NCI-H2196 (cell line): ENCODE data around the gene PAX4.

Source experiments
- DNase-seq: peaks from one replicate; lab custom pipeline; 2025; ENCODE audit not compliant: unreplicated experiment; lab: John Stamatoyannopoulos, UW

Gene PAX4

DNA sequence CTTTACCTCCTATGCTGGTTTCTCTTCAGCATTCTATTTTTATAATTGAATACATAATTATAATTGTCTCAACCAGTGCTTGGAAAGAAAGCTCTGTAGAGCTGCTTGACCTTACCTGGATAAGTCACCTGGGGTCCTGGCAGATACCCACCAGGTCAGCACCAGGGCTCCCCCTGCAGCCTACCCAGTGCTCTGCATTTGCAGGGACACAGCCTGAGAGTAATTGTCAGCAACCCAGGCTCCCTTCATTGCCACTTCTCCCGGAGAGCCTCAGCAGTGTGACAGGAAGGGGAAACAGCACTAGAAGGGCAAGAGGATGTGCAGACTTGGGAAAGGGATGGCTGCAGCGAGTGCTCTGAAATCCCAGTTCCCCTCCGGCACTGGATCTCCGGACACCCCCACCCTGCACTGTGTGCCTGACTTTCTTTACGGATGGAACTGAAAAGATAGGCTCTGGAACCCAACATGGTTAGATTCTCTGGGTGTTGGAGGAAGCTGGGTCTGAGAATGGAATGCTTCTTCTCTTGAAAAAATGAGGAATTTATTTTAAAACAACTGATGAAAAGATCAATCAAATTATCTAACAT, 11.4 kb upstream of the PAX4 start:
- DNase-seq, result no peak

DNA sequence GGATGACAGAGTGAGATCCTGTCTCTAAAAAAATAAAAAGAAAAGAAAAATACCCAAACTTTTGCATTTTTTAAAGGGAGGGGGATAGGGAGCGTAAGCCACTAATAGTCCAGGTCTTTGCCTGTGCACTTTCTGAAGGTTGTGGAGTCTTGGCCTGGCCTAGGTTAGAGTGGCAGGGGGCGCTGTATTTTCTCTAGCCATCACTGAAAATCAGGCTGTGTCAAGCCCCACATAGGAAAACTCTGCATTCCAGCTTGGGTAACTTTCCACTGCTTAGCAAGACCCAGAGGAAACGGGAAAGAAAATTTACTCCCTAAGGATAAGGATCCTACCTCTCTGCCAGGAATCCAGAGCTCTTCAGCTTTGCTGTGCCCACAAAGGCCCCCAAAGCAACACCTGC, 10.5 kb upstream of the PAX4 start:
- no peak for DNase-seq

DNA sequence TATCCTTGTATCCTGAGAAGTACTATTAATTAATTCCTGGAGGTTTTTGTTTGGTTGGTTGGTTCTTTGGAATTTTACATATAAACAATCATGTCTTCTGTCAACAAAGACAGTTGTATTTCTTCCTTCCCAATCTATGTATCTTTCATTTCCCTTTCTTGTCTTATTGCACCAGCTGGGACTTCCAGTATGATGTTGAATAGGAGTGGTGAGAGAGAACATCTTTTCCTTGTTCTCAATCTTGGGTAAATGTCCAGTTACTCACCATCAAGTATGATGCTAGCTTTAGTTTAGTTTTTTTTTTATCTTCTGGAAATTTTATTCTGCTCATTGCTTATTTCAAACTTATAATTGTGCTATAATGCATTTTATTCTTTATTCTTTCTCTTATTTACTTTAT, 7.4 kb upstream of the PAX4 start:
- no peak for DNase-seq

DNA sequence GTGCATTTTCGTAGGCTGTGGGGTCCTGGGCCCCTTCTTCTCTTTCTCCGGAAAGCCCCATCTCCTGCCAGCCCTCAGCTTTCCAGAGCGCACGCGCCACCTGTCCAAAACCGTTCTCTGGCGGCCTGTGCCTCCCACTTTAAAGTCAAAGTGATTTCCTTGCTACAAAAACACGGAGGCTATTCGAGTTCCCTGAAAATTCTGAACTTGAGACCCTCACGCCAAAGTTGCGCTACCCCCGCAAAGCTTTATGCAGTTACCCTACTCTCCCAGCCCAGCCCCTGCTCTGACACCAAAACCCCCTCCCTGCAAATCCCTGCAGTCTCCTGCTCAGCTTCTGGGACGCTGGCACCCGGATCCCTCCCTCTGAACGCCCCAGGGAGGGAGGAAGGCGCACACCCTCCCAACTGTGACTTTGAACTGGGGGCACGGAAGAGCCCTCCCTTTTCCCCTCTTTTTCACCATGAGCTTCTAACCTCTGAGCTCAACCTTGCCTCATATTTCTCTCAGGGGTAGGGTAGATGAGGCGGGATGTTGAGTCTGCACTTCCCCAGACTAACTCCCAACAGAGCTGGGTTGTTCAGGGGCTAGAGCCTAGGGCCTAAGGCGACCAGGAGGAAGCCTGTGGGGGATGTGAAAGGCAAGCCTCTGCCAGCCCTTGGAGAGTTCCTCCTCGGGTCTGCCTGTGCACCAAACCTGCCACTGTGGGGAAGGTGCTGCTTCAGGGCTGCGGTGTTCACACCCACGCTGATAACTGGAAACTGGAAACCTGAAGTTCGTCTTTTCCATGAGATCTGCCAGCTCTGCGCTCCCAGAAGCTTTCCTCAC, 2.7 kb upstream of the PAX4 start:
- DNase-seq, result no peak

DNA sequence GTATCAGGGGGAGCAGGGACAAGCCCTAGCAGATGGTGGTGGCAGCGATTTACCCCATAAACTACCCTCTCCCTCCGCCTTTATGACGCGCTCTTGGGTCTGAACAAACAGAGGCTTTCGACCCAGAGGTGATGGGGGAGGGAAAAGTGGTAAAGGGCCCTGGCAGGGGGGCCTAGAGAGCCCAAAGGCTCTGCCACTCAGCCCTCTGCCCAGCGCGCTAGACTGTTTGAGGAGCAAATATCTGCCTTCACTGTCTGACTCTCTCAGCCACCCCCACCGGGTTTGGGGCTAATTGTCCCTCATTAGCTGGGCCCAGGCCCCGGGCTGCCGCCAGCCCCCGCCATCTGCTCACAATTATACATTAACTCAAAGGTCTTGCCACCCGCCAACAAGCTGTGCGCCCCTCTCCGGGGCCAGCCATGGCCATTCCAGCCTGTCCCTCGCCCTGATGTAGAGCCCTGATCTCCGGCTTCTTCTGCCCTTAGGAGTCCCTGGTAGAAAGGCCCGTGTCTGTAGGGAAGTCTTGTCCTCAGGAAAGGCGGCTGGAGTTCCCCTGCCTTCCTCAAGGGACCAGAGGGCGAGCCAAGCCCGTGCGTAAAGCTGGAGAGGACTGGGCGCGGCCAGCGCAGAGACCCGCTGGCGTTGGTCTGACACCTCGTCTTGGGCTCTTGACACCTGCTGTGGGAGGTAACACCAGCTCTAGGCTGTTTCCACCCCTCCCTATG, 1.9 kb upstream of the PAX4 start:
- DNase-seq, result no peak

DNA sequence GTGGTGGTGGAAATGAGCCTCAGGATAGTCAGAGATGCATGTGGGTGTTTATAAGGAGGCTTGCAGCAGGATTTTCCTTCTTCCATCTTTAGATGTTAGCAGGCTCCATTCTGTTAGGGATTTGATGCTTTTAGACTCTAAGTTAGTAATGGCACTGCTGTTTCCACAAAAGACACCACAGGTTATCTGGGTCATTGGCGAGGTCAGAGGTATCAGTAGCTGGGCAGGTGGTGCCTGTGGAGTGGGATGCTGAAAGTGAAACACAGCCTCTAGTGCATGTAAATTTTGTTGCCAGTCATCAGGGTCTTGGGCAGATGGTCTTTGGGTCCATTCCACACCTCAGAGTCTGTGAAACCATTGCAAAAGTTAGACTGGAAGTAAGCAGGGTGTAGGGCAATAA, 833 bp upstream of the PAX4 start:
- no peak for DNase-seq

DNA sequence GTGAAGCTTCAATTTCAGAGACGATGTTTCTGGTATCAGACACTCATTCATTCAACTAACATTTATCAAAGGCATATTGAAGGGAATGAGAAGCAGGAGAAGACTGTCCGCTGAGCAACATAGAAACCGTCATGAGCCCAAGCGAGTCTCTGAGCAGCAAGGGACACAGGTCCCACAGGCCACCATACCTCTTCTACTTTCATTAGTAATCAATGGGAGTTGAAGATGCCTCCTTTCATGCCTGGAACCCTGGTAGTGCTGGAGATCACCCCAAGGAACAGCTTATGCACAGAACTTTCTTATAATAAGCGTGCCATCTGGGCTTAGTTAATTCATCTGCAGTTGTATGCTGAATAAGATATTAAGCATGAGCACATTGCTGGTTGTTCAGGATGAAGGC, 1.2 kb downstream of the PAX4 start:
- no peak for DNase-seq

DNA sequence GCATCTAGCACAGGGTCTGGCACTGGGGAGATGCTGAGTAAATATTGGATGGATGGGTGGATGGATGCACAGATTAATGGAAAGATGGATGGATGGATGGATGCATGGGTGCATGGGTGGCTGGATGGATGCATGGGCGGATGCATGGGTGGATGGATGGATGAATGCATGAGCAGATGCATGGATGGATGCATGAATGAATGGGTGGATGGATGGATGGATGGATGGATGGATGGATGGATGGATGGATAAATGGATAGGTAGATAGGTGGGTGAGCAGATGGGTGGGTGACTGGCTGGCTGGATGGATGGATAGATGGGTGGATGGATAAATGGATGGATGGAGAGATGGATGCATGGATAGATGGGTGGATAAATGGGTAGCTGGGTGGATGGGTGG, 5.7 kb downstream of the PAX4 start:
- DNase-seq, result no peak

DNA sequence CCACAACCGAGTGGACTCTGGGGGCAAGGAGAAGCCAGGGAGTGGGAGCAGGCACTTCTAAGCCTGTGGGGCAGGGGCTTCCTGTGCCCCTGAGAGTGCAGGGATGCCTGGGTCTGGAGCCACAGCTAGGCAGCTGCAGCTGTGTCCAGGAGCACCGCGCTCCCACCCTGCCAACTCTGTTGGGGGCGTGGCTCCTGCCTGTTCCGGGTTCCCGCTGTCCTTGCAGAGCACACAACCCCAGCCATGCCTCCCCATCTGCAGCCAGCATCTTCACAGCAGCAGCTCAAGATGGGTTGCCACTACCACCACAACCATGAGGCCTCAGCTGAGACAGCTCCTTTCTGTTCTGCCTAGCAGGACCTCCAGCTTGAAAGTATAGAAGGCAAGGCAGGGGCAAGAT, 8.6 kb downstream of the PAX4 start:
- DNase-seq, result no peak

DNA sequence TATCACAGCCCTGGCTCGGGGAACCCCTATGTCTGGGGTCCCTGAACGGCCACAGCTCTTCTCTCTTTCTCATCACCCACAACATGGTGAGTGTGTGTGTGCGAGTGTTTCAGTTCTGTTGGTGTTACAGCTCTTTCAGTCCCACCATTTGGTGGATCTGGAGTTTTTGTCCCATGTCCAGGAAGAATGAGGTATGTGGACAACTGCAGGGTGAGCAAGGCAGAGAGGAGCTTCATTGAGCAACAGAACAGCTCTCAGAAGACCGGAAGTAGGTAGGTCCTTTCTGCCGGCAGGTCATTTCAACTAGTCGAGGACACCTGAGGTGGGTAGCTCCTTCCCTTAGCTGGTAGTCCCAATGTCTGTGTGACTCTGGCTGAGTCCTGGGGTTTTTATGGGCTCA, 9.5 kb downstream of the PAX4 start:
- DNase-seq, result no peak

DNA sequence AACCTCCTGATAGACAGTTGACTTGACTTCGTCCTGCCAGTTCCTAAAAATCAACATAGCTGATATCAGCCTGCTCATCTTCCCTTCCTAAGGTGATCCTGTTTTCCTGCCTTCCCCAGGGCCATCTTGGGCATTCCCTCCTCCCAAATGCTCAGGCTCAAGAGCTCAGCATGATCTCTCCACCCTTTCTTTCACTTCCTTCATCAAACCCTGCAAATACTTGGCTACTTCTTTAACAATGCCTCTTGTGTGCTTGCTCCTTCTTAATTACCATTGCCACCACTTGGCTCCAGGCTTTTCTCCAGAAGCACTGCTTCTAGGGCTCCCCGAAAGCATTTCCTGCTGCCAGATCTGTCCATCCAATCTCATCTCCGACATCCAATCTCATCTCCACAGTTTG, 17.1 kb downstream of the PAX4 start:
- DNase-seq, result no peak

DNA sequence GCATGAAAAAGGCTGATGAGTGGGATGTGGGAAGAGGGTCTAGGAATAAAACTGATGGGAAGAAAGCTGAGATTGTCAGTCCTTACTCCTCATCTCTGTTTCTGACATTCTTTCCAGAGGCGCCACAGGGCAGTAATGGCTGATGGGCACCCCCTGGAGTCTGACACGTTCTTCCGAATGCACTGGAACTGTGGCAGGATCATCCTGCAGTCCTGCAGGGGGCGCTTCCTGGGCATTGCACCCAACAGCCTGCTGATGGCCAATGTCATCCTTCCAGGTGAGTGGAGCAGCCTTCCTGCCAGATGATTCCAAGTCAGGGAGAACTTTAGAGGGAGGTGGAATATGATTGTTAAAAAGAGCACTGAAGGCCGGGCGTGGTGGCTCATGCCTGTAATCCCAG, 19.6 kb downstream of the PAX4 start:
- no peak for DNase-seq

DNA sequence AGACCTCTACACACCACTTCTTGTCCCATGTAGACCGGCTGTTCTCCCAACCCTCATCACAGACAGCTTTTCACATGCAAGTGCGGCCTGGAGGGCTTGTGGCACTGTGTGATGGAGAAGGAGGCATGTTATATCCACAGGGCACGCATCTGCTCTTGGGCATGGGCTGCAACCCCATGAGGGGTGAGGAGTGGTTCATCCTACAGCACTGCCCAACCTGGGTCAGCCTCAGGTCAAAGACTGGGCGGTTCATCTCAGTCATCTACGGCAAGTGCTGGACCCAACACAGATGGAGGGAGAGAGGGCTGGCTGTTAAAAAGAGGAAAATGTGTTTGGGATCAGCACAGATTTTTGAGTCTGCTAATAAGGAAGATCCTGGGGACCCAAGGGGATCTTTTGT, 22.2 kb downstream of the PAX4 start:
- no peak for DNase-seq

DNA sequence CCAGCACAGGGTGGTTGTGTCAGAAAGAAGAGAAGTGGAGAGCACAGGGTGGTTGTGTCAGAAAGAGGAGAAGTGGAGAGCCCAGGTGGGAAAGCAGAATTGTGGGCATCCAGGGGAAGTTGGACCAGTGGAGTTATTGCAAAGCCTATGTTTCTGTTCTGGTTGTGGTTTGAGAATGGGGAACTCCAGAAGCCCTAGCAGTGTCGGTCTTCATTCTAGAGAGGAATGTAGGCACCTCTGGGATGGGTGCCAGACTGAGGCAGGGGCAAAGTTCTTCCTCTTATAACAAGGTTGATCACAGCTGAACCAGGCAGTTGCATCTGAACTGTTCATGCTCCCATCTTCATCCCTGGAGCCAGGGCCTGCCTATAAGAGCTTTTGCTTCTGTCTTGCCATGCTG, 23.5 kb downstream of the PAX4 start:
- DNase-seq, result no peak

DNA sequence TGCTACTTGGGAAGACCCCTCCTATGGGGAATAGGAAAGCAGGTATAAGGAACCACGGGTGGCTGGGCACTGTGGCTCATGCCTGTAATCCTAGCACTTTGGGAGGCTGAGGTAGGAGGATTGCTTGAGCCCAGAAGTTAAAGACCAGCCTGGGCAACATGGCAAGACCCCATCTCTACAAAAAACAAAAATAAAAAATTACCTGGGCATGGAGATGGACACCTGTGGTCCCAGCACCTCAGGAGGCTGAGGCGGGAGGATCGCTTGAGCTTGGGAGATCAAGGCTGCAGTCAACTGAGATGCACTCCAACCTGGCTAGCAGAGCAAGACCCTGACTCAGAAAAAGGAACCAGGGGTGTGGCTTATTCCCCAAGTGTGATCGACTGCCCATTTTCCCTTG, 25.4 kb downstream of the PAX4 start:
- no peak for DNase-seq

DNA sequence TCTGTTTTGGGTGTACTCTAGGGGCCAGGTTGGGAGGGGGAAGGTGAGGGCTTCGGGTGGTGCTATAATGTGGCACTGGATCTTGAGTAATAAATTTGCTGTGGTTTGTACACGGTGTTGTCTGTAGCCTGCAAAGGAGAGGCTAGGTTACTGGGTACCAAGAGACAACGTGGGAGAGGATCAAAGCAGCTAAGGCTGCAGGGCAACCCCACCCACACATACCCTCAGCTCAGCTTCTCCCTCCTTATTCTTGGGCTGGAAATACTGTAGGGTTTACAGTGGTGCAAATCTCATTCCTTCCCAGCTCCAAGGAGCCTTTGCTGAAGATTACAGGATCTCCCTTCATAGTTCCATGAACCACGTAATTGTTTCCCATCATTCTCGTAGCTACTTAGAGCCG, 26.4 kb downstream of the PAX4 start:
- DNase-seq, result no peak

DNA sequence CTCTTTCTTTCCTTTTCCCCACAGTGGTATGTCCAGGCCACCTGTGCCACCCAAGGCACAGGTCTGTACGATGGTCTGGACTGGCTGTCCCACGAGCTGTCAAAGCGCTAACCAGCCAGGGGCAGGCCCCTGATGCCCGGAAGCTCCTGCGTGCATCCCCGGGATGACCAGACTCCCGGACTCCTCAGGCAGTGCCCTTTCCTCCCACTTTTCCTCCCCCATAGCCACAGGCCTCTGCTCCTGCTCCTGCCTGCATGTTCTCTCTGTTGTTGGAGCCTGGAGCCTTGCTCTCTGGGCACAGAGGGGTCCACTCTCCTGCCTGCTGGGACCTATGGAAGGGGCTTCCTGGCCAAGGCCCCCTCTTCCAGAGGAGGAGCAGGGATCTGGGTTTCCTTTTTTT, 26.8 kb downstream of the PAX4 start:
- DNase-seq, result no peak

DNA sequence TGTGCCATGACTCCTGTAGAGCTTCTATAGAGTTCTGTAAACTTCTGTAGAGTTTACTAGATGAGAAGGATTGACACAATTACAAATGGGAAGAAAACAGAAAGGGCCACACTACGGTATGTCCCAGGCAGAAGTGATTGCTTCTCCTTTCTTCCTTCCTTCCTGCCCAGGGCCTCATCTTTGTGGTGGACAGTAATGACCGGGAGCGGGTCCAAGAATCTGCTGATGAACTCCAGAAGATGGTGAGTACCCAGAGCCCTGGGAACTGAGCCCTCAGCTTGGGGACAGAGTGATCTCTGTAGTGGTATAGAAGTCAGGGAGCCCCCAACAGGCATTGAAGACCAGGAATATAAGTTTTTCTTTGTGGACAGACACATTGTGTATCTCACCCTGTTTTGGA, 28.0 kb downstream of the PAX4 start:
- no peak for DNase-seq

DNA sequence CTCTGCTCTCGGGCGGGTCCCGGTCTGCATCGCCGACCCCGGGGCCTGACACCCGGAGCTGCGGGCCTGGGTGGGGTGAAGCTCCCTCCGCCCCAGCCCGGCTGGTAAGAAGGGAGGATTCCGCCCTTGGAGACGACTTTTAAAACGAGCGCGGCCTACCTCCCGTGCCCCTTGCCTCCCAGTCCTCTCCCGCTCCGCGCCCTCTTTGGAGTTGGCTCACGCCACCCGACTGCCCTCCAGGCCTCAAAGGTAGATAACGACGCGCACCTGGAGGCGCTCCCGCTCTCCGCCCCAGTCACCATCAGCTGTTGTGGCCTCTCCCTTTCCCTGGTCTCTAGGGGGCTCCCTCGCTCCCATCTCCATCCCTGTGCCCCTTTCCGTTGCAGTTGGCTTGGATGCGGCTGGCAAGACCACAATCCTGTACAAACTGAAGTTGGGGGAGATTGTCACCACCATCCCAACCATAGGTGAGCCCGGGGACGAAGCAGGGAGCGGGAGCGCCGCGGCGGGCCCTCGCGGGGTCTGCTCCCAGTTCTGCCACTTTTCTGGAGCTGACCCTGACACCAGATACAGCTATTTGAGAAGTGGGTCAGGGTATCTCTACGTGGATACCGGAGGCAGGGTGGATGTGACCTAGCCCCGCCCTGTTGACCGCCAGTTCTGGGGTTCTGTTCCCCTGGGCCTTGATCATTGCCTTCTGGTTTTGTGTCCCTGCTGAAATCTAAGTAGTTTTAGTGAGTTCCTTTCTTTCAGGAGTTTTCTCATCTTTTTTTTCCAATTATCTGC, 29.1 kb downstream of the PAX4 start:
- DNase-seq, result peak; percentile 41

DNA sequence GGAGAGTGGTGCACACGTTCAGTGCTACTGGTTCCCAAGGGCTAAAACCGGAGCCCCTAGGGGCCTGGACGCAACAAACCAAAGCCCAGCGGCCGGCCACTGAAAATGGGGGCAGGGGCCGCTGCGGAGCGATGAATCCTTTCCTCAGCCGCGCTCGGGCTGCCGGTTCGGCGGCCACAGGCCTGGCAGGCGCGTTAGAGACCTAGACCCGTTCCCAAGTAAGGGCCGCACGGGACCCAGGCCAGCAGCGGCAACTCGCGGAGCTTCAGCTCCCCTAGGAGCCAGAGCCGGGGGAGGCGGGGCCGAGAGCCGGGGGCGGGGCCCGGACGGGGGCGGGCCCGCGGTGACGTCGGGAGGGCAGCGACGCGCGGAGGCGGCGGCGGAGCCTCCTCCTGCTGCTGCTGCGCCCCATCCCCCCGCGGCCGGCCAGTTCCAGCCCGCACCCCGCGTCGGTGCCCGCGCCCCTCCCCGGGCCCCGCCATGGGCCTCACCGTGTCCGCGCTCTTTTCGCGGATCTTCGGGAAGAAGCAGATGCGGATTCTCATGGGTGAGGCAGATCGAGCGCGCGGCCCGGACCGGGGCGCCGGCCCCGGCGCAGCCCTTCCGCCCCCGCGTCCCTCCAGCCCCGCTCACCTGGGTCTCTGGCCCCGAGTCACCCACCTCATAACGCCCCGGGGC, 29.8 kb downstream of the PAX4 start, which contains the start of gene ARF5:
Gene ARF5, plus strand, starts transcription at position 393 of the 678 bp plus-strand sequence. Its CDS starts 88 bp downstream, at position 481.
- peak; percentile 88 for DNase-seq

DNA sequence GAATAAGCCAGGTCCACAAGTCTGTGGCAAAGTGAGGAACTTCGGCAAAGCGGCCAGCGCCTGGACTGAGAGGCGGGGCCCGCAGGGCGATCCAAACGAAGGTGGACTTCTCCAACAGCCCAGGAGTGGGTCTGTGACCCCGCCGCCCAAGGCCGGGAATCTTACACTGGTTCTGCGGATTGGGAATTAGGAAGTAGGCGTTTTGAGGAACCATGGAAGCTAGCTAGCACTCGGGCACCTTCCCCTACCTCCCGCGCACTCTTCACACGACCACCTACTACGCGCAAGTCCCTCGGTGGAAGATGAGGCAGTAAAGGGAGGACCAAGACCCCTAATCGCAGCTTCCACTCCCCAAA, 30.3 kb downstream of the PAX4 start:
- DNase-seq, result no peak
